HepG2 (cell line): Measurements from ENCODE around the gene PIH1D2. TPM values are rescaled to one million over a fixed set of nuclear protein-coding genes. Genes with fewer than 3 reads are reported as not detected.
A peak's percentile ranks its signal among the peaks of the same experiment; 100 is the strongest.

Source experiments
- ATF7 ChIP-seq, 2 experiments: fragments of 450-650 bp in 1 of 2; sonication (generic) in 1 of 2; formaldehyde crosslinking in 1 of 2; IDR thresholded peaks; 2 replicates each; pipeline versions ENCODE4 v1.4.0 to v1.6.1; 2016 to 2020; ENCODE audit warnings: antibody characterized with exemption in 1 of 2, mild to moderate bottlenecking in 1 of 2, missing genetic modification reagents in 1 of 2
- BRCA1 ChIP-seq: sonication (generic); formaldehyde crosslinking; IDR thresholded peaks from 2 replicates; pipeline ENCODE4 v1.4.0; 2020; ENCODE audit warnings: missing genetic modification reagents
- ESRRA ChIP-seq: sonication (generic); formaldehyde crosslinking; IDR thresholded peaks from 2 replicates; pipeline ENCODE4 v1.5.1; 2020; ENCODE audit warnings: mild to moderate bottlenecking, low read depth, missing genetic modification reagents
- GABPB1 ChIP-seq: IDR thresholded peaks from 2 replicates; pipeline ENCODE4 v1.6.1; 2016; ENCODE audit warnings: mild to moderate bottlenecking, missing genetic modification reagents, moderate library complexity, missing compliant biosample characterization
- HCFC1 ChIP-seq: fragments of 150-350 bp; IDR thresholded peaks from 2 replicates; pipeline ENCODE4 v1.6.1; 2014; ENCODE audit warnings: low read depth, low read length
- IKZF4 ChIP-seq: sonication (generic); formaldehyde crosslinking; IDR thresholded peaks from 2 replicates; pipeline ENCODE4 v1.5.1; 2020; ENCODE audit warnings: borderline replicate concordance, mild to moderate bottlenecking, low read depth, missing genetic modification reagents; ENCODE audit errors: not compliant biosample characterization
- KDM5A ChIP-seq: fragments of 200-600 bp; sonication (generic); IDR thresholded peaks from 2 replicates; pipeline ENCODE4 v1.7.0; 2018; ENCODE audit warnings: antibody characterized with exemption, mild to moderate bottlenecking, low read length, borderline replicate concordance
- MXD4 ChIP-seq: IDR thresholded peaks from 2 replicates; pipeline ENCODE4 v1.6.1; 2016; ENCODE audit warnings: mild to moderate bottlenecking, missing biosample characterization, missing genetic modification reagents
- MXI1 ChIP-seq: IDR thresholded peaks from 3 replicates; pipeline ENCODE4 v1.6.1; 2012; ENCODE audit warnings: low read depth, low read length, inconsistent platforms, borderline replicate concordance
- POLR2A ChIP-seq, 2 experiments: IDR thresholded peaks; 2 replicates each; pipeline ENCODE4 v1.6.1; 2011; ENCODE audit warnings: low read depth in 2 of 2, low read length in 2 of 2, mild to moderate bottlenecking in 1 of 2, moderate library complexity in 1 of 2; ENCODE audit not compliant: insufficient read depth in 1 of 2
- SATB2 ChIP-seq: sonication (generic); formaldehyde crosslinking; IDR thresholded peaks from 2 replicates; pipeline ENCODE4 v1.5.0; 2020; ENCODE audit warnings: missing genetic modification reagents
- SNRNP70 ChIP-seq: fragments of 200-400 bp; formaldehyde crosslinking; IDR thresholded peaks from 2 replicates; pipeline ENCODE4 v1.6.1; 2017; ENCODE audit warnings: mild to moderate bottlenecking, low read depth, low read length, moderate library complexity
- SP5 ChIP-seq: IDR thresholded peaks from 2 replicates; pipeline ENCODE4 v1.6.1; 2016; ENCODE audit warnings: low read depth, borderline replicate concordance
- TBX3 ChIP-seq: fragments of 450-650 bp; IDR thresholded peaks from 2 replicates; pipeline ENCODE4 v1.6.1; 2017; ENCODE audit warnings: antibody characterized with exemption, mild to moderate bottlenecking, inconsistent platforms, borderline replicate concordance
- ZNF501 ChIP-seq: sonication (generic); formaldehyde crosslinking; IDR thresholded peaks from 2 replicates; pipeline ENCODE4 v1.5.1; 2020; ENCODE audit warnings: mild to moderate bottlenecking, moderate library complexity, missing genetic modification reagents
- ZNF749 ChIP-seq: sonication (generic); formaldehyde crosslinking; IDR thresholded peaks from 2 replicates; pipeline ENCODE4 v1.8.0; 2022; ENCODE audit warnings: mild to moderate bottlenecking, missing genetic modification reagents, moderate library complexity, borderline replicate concordance
- ZNF781 ChIP-seq: sonication (generic); formaldehyde crosslinking; IDR thresholded peaks from 2 replicates; pipeline ENCODE4 v1.5.1; 2020; ENCODE audit warnings: borderline replicate concordance, mild to moderate bottlenecking, missing genetic modification reagents; ENCODE audit errors: not compliant biosample characterization
- ZNF891 ChIP-seq: sonication (generic); formaldehyde crosslinking; IDR thresholded peaks from 2 replicates; pipeline ENCODE4 v1.5.0; 2020; ENCODE audit warnings: mild to moderate bottlenecking, missing genetic modification reagents
- ZSCAN31 ChIP-seq: sonication (generic); formaldehyde crosslinking; IDR thresholded peaks from 2 replicates; pipeline ENCODE4 v1.5.0; 2020; ENCODE audit warnings: low read depth, mild to moderate bottlenecking, missing genetic modification reagents
- polyA plus RNA-seq, 8 experiments: library from polyadenylated mRNA; depleted of rRNA in 3 of 8; stranded (reverse) in 7 of 8; unstranded in 1 of 8; fragments of >200 nt; fragmentation: Illumina TruSeq in 4 of 8; extraction: Trizol in 4 of 8; gene quantifications; 2 replicates each; pipeline versions ENCODE4 v1.2.1 to v1.2.3, GENCODE V29; 2011 to 2016; ENCODE audit warnings: low read depth in 4 of 8, missing spikeins in 1 of 8, mixed read lengths in 1 of 8; ENCODE audit not compliant: insufficient read depth in 1 of 8
- total RNA-seq, 5 experiments: library from RNA; depleted of rRNA; stranded (reverse); fragments of >200 nt; fragmentation: Illumina TruSeq; extraction: Trizol; gene quantifications; 2 replicates each; pipeline ENCODE4 v1.2.3, GENCODE V29; 2016; ENCODE audit warnings: low read depth in 1 of 5
- TF ChIP-seq, protein P1 (sequence below): sonication (generic); formaldehyde crosslinking; IDR thresholded peaks from 2 replicates; pipeline ENCODE4 v1.4.0; 2020; ENCODE audit warnings: missing genetic modification reagents
- TF ChIP-seq, protein P2 (sequence below): sonication (generic); formaldehyde crosslinking; IDR thresholded peaks from 2 replicates; pipeline ENCODE4 v1.4.0; 2020; ENCODE audit warnings: mild to moderate bottlenecking, low read depth, missing genetic modification reagents
- TF ChIP-seq, protein P3 (sequence below): sonication (generic); formaldehyde crosslinking; IDR thresholded peaks from 2 replicates; pipeline ENCODE4 v1.8.1; 2023; ENCODE audit warnings: missing genetic modification reagents, mild to moderate bottlenecking, borderline replicate concordance
- TF ChIP-seq, protein P4 (sequence below): sonication (generic); formaldehyde crosslinking; IDR thresholded peaks from 2 replicates; pipeline ENCODE4 v1.4.0; 2020; ENCODE audit warnings: mild to moderate bottlenecking, missing genetic modification reagents

The PIH1D2 gene
- total and polyA plus RNA-seq, 2 of the 13 experiments (the other 11 are each of a cell fraction or from before 2014, with no cell fraction given), result 0.49 to 2.7 TPM

DNA sequence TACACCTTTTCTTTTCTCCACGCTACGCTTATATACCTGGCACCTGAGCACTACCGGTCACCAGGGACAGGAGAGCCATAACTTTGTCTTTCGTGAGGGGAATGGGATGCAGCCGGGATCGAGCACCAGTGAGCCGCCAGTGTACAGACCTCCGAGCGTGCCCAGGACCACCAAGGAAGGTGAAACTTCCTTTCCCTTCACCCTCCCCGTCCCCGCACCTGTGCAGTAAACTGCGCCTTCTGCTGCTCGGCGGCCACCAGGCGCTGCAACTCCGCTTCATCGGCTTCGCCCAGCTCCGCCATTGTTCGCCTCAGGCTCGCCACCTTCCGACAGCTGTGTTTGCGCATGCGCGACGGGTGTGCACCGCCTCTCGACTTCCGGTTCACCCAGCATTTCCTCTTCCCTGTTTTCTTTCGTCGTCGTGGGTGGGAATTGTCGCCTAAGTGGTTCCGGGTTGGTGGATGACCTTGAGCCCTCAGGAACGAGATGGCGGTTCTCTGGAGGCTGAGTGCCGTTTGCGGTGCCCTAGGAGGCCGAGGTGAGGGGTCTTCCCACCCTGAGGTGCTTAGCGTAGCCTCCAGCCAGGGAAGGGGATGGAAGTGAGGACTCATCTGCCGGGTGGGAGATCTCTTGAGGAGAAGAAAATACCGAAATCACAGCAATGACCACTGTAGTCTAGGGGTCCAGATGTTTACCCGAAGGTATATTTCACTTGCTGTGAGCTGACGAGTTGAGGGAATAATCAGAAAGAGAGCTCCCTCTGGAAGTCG lies 12.8 kb upstream of the PIH1D2 start, which contains the start of the genes SDHD and TIMM8B (continued):
- TF ChIP-seq GABPB1 (CRISPR knock-in tag) (peak; percentile 100), TBX3 (peak; percentile 45; the same call in 1 of the 2 replicates), ATF7 (IDR thresholded peaks at IDR 0.05) (no peak), ATF7 (CRISPR knock-in tag; IDR thresholded peaks at IDR 0.05) (peak; percentile 20; the same call in 1 of the 2 replicates), KDM5A (peak; percentile 91), SNRNP70 (no peak), MXD4 (CRISPR knock-in tag) (peak; percentile 81), ZNF891 (CRISPR knock-in tag) (0 out of 2 replicates have a peak, but pooled peaks have one; percentile 62), HCFC1 (peak; percentile 67), BRCA1 (peak; percentile 60; the same call in 1 of the 2 replicates), SATB2 (CRISPR knock-in tag) (no peak), SP5 (CRISPR knock-in tag) (peak; percentile 93), ZNF749 (peak; percentile 97), ZNF501 (CRISPR knock-in tag) (peak; percentile 75), IKZF4 (peak; percentile 74), ESRRA (CRISPR knock-in tag) (peak; percentile 91), MXI1 (peak; percentile 54; the same call in 1 of the 3 replicates), ZNF781 (CRISPR knock-in tag) (peak; percentile 68), POLR2A (IDR thresholded peaks at IDR 0.05; ENCODE audit: insufficient read depth in 1 of 2, low read depth in 2 of 2, low read length in 2 of 2) (peak; percentile 87 to 92), ZSCAN31 (CRISPR knock-in tag) (peak; percentile 76; the same call in 1 of the 2 replicates)
- TF ChIP-seq, protein P1, sequence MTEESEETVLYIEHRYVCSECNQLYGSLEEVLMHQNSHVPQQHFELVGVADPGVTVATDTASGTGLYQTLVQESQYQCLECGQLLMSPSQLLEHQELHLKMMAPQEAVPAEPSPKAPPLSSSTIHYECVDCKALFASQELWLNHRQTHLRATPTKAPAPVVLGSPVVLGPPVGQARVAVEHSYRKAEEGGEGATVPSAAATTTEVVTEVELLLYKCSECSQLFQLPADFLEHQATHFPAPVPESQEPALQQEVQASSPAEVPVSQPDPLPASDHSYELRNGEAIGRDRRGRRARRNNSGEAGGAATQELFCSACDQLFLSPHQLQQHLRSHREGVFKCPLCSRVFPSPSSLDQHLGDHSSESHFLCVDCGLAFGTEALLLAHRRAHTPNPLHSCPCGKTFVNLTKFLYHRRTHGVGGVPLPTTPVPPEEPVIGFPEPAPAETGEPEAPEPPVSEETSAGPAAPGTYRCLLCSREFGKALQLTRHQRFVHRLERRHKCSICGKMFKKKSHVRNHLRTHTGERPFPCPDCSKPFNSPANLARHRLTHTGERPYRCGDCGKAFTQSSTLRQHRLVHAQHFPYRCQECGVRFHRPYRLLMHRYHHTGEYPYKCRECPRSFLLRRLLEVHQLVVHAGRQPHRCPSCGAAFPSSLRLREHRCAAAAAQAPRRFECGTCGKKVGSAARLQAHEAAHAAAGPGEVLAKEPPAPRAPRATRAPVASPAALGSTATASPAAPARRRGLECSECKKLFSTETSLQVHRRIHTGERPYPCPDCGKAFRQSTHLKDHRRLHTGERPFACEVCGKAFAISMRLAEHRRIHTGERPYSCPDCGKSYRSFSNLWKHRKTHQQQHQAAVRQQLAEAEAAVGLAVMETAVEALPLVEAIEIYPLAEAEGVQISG (CRISPR knock-in tag), result peak; percentile 93
- TF ChIP-seq, protein P2, sequence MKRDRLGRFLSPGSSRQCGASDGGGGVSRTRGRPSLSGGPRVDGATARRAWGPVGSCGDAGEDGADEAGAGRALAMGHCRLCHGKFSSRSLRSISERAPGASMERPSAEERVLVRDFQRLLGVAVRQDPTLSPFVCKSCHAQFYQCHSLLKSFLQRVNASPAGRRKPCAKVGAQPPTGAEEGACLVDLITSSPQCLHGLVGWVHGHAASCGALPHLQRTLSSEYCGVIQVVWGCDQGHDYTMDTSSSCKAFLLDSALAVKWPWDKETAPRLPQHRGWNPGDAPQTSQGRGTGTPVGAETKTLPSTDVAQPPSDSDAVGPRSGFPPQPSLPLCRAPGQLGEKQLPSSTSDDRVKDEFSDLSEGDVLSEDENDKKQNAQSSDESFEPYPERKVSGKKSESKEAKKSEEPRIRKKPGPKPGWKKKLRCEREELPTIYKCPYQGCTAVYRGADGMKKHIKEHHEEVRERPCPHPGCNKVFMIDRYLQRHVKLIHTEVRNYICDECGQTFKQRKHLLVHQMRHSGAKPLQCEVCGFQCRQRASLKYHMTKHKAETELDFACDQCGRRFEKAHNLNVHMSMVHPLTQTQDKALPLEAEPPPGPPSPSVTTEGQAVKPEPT (CRISPR knock-in tag), result no peak
- TF ChIP-seq, protein P3, sequence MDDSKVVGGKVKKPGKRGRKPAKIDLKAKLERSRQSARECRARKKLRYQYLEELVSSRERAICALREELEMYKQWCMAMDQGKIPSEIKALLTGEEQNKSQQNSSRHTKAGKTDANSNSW (CRISPR knock-in tag), result no peak
- TF ChIP-seq, protein P4, sequence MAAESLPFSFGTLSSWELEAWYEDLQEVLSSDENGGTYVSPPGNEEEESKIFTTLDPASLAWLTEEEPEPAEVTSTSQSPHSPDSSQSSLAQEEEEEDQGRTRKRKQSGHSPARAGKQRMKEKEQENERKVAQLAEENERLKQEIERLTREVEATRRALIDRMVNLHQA (CRISPR knock-in tag), result 0 out of 2 replicates have a peak, but pooled peaks have one; percentile 1
